ENCODE measurements around the gene SNRK. TPM values are rescaled to one million over a fixed set of nuclear protein-coding genes. Genes with fewer than 3 reads are reported as not detected.

The SNRK gene
- 11.5 and 11.8 TPM in 2 replicates for total RNA-seq (2014; rRNA removed; shearing (Covaris generic); ENCODE audit: low replicate concordance)

- peak; percentile 80 for DNase-seq (ENCODE audit: low read depth)
- in situ Hi-C loops (cut with HindIII; ENCODE audit: low pct_unique_long_range_greater_than_20kb, low sequenced_read_pairs): no loop called here
Observed at GRCh38 chr3:43286115-43286840, at the start of gene SNRK. Gene SNRK, plus strand, starts transcription at chr3:43286540. Its CDS starts 16,664 bp downstream, at chr3:43303204.

- no peak for DNase-seq (ENCODE audit: low read depth)
Observed at GRCh38 chr3:43238801-43239200, 47.5 kb upstream of the SNRK start.

GRCh38 chr3:43239755-43240154, 46.6 kb upstream of the SNRK start:
- no peak for DNase-seq (ENCODE audit: low read depth)
- in situ Hi-C loops (cut with HindIII; ENCODE audit: low pct_unique_long_range_greater_than_20kb, low sequenced_read_pairs): no loop called here

More at GRCh38 chr3:43238801-43239200, 47.5 kb upstream of the SNRK start:
- in situ Hi-C loops (cut with HindIII; ENCODE audit: low pct_unique_long_range_greater_than_20kb, low sequenced_read_pairs): no loop called here

- DNase-seq (ENCODE audit: low read depth): no peak
- in situ Hi-C loops (cut with HindIII; ENCODE audit: low pct_unique_long_range_greater_than_20kb, low sequenced_read_pairs): no loop called here
Observed at GRCh38 chr3:43243590-43244587, 42.5 kb upstream of the SNRK start.

GRCh38 chr3:43244694-43245093, 41.6 kb upstream of the SNRK start:
- no peak for DNase-seq (ENCODE audit: low read depth)
- in situ Hi-C loops (cut with HindIII; ENCODE audit: low pct_unique_long_range_greater_than_20kb, low sequenced_read_pairs): no loop called here

- in situ Hi-C loops (cut with HindIII; ENCODE audit: low pct_unique_long_range_greater_than_20kb, low sequenced_read_pairs): no loop called here
- DNase-seq (ENCODE audit: low read depth): no peak
Observed at GRCh38 chr3:43246976-43247375, 39.4 kb upstream of the SNRK start.

- in situ Hi-C loops (cut with HindIII; ENCODE audit: low pct_unique_long_range_greater_than_20kb, low sequenced_read_pairs): no loop called here
- no peak for DNase-seq (ENCODE audit: low read depth)
Observed at GRCh38 chr3:43247561-43248184, 38.7 kb upstream of the SNRK start.

- in situ Hi-C loops (cut with HindIII; ENCODE audit: low pct_unique_long_range_greater_than_20kb, low sequenced_read_pairs): no loop called here
- no peak for DNase-seq (ENCODE audit: low read depth)
Observed at GRCh38 chr3:43248185-43248583, 38.2 kb upstream of the SNRK start.

- DNase-seq (ENCODE audit: low read depth): no peak
- in situ Hi-C loops (cut with HindIII; ENCODE audit: low pct_unique_long_range_greater_than_20kb, low sequenced_read_pairs): no loop called here
Observed at GRCh38 chr3:43248973-43249372, 37.4 kb upstream of the SNRK start.

GRCh38 chr3:43249405-43249804, 36.9 kb upstream of the SNRK start:
- in situ Hi-C loops (cut with HindIII; ENCODE audit: low pct_unique_long_range_greater_than_20kb, low sequenced_read_pairs): no loop called here
- DNase-seq (ENCODE audit: low read depth): no peak

- in situ Hi-C loops (cut with HindIII; ENCODE audit: low pct_unique_long_range_greater_than_20kb, low sequenced_read_pairs): no loop called here
- DNase-seq (ENCODE audit: low read depth): no peak
Observed at GRCh38 chr3:43253294-43253693, 33.0 kb upstream of the SNRK start.

GRCh38 chr3:43254125-43254524, 32.2 kb upstream of the SNRK start:
- in situ Hi-C loops (cut with HindIII; ENCODE audit: low pct_unique_long_range_greater_than_20kb, low sequenced_read_pairs): no loop called here
- DNase-seq (ENCODE audit: low read depth): no peak

- in situ Hi-C loops (cut with HindIII; ENCODE audit: low pct_unique_long_range_greater_than_20kb, low sequenced_read_pairs): no loop called here
- DNase-seq (ENCODE audit: low read depth): no peak
Observed at GRCh38 chr3:43255662-43256061, 30.7 kb upstream of the SNRK start.

GRCh38 chr3:43256714-43257461, 29.5 kb upstream of the SNRK start:
- in situ Hi-C loops (cut with HindIII; ENCODE audit: low pct_unique_long_range_greater_than_20kb, low sequenced_read_pairs): no loop called here
- DNase-seq (ENCODE audit: low read depth): no peak

- in situ Hi-C loops (cut with HindIII; ENCODE audit: low pct_unique_long_range_greater_than_20kb, low sequenced_read_pairs): no loop called here
- DNase-seq (ENCODE audit: low read depth): no peak
Observed at GRCh38 chr3:43257850-43258249, 28.5 kb upstream of the SNRK start.

- DNase-seq (ENCODE audit: low read depth): peak; percentile 2
- in situ Hi-C loops (cut with HindIII; ENCODE audit: low pct_unique_long_range_greater_than_20kb, low sequenced_read_pairs): no loop called here
Observed at GRCh38 chr3:43259626-43260025, 26.7 kb upstream of the SNRK start.

- in situ Hi-C loops (cut with HindIII; ENCODE audit: low pct_unique_long_range_greater_than_20kb, low sequenced_read_pairs): no loop called here
- no peak for DNase-seq (ENCODE audit: low read depth)
Observed at GRCh38 chr3:43260412-43260811, 25.9 kb upstream of the SNRK start.

- no peak for DNase-seq (ENCODE audit: low read depth)
- in situ Hi-C loops (cut with HindIII; ENCODE audit: low pct_unique_long_range_greater_than_20kb, low sequenced_read_pairs): no loop called here
Observed at GRCh38 chr3:43262194-43262593, 24.1 kb upstream of the SNRK start.
